CD4-positive, alpha-beta T cell (primary cell): Measurements from ENCODE around the gene BTBD2. TPM values are rescaled to one million over a fixed set of nuclear protein-coding genes. Genes with fewer than 3 reads are reported as not detected.

Experiments used
- ATAC-seq: fragments of 200-7000 bp; cut with Tn5 transposase; one replicate; pipeline ENCODE4 v1.10.0; 2022; ENCODE audit warnings: mild to moderate bottlenecking; ENCODE audit not compliant: poor library complexity
- CTCF ChIA-PET: fragments of 350-600 bp; sonication (Branson Sonifier 250); formaldehyde crosslinking; loops from one replicate; lab custom pipeline; 2021; ENCODE audit warnings: antibody characterized with exemption, inconsistent platforms; lab: Charles Lee
- POLR2A ChIA-PET: fragments of 350-600 bp; sonication (Branson Sonifier 250); formaldehyde crosslinking; loops from one replicate; lab custom pipeline; 2021; ENCODE audit warnings: antibody characterized with exemption, inconsistent platforms; lab: Charles Lee
- DNase-seq, 14 experiments: peaks; one replicate each; pipeline ENCODE4 v3.0.0-alpha.2; 2013 to 2020; ENCODE audit warnings: mixed read lengths in 2 of 14
- H3K27ac ChIP-seq, 2 donors: one replicate each; pipeline versions ENCODE4 v1.5.1 to v1.7.0; 2013; ENCODE audit warnings: low read length in 2 of 2, low read depth in 1 of 2, mild to moderate bottlenecking in 1 of 2
- H3K27me3 ChIP-seq, 2 experiments: 1 replicate in 1 of 2; 2 replicates in 1 of 2; pipeline versions ENCODE4 v1.6.1 to v1.7.0; 2013; ENCODE audit warnings: low read length in 2 of 2, control low read depth in 1 of 2, mild to moderate bottlenecking in 1 of 2, moderate library complexity in 1 of 2; ENCODE audit not compliant: insufficient read depth in 2 of 2, control insufficient read depth in 1 of 2
- H3K36me3 ChIP-seq: one replicate; pipeline ENCODE4 v1.6.1; 2013; ENCODE audit warnings: low read length, control low read depth; ENCODE audit not compliant: insufficient read depth
- H3K4me1 ChIP-seq: one replicate; pipeline ENCODE4 v1.6.1; 2013; ENCODE audit warnings: low read length, control low read depth; ENCODE audit not compliant: insufficient read depth
- H3K4me3 ChIP-seq: one replicate; pipeline ENCODE4 v1.5.1; 2013; ENCODE audit warnings: mild to moderate bottlenecking, low read length, moderate library complexity
- H3K9me3 ChIP-seq, 2 experiments: 1 replicate in 1 of 2; 2 replicates in 1 of 2; pipeline versions ENCODE4 v1.6.1 to v1.7.0; 2013; ENCODE audit warnings: low read length in 2 of 2, mild to moderate bottlenecking in 2 of 2, control low read depth in 1 of 2, moderate library complexity in 1 of 2; ENCODE audit not compliant: control insufficient read depth in 1 of 2, insufficient read depth in 1 of 2
- H3K27ac Mint-ChIP-seq: one replicate; pipeline ENCODE4 v1.8.0; 2020; ENCODE audit warnings: mixed read lengths
- H3K27me3 Mint-ChIP-seq: one replicate; pipeline ENCODE4 v1.8.0; 2021; ENCODE audit warnings: mixed read lengths
- H3K36me3 Mint-ChIP-seq: one replicate; pipeline ENCODE4 v1.8.0; 2021; ENCODE audit warnings: low read depth, mixed read lengths
- H3K4me1 Mint-ChIP-seq: one replicate; pipeline ENCODE4 v1.8.0; 2021; ENCODE audit warnings: low read depth, mixed read lengths
- H3K4me3 Mint-ChIP-seq: one replicate; pipeline ENCODE4 v1.8.0; 2020; ENCODE audit warnings: mild to moderate bottlenecking, mixed read lengths
- H3K9me3 Mint-ChIP-seq: one replicate; pipeline ENCODE4 v1.8.0; 2020; ENCODE audit warnings: mixed read lengths
- CTCF ChIP-seq: fragments of 200-600 bp; IDR thresholded peaks from one replicate; pipeline ENCODE4 v1.8.0; 2022; ENCODE audit warnings: antibody characterized with exemption, mild to moderate bottlenecking
- intact Hi-C, 2 experiments: fragments of 100-400 bp; cut with DNase I in 1 of 2; cut with micrococcal nuclease in 1 of 2; formaldehyde crosslinking; loops; one replicate each; pipeline versions ENCODE4 v1.15.1 to v1.9.0; 2023 to 2025; cut with DNase I, micrococcal nuclease
- total RNA-seq, 174 experiments: library from RNA in 2 of 174; stranded (reverse) in 2 of 174; gene quantifications; one replicate each; pipeline ENCODE4 v1.2.3 and lab custom pipeline; 2021 to 2026

The BTBD2 gene
- total RNA-seq, 2 experiments from 2014 or later, result 44.4 to 44.9 TPM

- intact Hi-C loops, result loop anchor here in 1 of 2 experiments (2.0 kb wide), 1 partner anchor 13 kb away; no protein-coding TSS in a partner anchor
- Mint-ChIP-seq H3K27ac (peak within 1 kb of the TSS; percentile 98), H3K27me3 (peaks cover 5% of the 10 kb centered on the region), H3K4me3 (peak within 1 kb of the TSS; percentile 96), H3K36me3 (peaks cover 35% of the 10 kb centered on the region), H3K9me3 (no peaks in the 10 kb centered on the region), H3K4me1 (peaks cover 32% of the 10 kb centered on the region)
- CTCF ChIA-PET, result interaction anchor here (1.0 to 1.8 kb wide), 3 partner anchors 11 to 289 kb away, joined by 3 to 11 read pairs (median 3); partner anchors contain the start of gene TCF3
- DNase-seq, result peak in 2 of 14 experiments; percentile 12 to 26
- Histone ChIP-seq H3K4me3 (peak within 1 kb of the TSS; percentile 97), H3K36me3 (no peaks in the 10 kb centered on the region), H3K4me1 (peaks cover 52% of the 10 kb centered on the region), H3K27me3 (no peaks in the 10 kb centered on the region), H3K9me3 (no peaks in the 10 kb centered on the region), H3K27ac (peak within 1 kb of the TSS; percentile 97 to 98)
- no peak for TF ChIP-seq CTCF
- ATAC-seq, result peak; percentile 36
- POLR2A ChIA-PET, result interaction anchor here (0.5 to 1.8 kb wide), 8 partner anchors 11 to 298 kb away, joined by 3 to 9 read pairs (median 4); partner anchors contain the start of gene MKNK2
Observed at GRCh38 chr19:1941146-1942077, 74.1 kb downstream of the BTBD2 start, which contains the start of gene CSNK1G2. Gene CSNK1G2, plus strand, starts transcription at chr19:1941172. Its CDS starts 28,601 bp downstream, at chr19:1969773.

DNA sequence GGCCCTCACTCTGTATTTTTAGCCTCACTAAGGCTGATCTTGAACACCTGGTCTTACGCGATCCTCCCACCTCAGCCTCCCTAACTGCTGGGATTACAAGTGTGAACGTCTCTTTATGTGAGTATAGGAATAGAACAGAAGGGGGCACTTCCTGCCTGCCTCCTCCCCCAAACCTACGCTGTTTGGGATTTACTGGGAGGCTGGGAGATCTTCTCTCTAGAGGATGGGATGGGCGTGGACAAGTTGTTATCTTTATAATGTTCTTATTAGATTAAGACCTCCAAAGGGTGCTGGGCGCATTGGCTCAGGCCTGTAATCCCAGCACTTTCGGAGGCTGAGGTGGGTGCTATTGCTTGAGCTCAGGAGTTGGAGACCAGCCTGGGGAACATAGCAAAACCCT lies 77.4 kb downstream of the BTBD2 start:
- ChIA-PET CTCF (no interaction called here), POLR2A (no interaction called here)
- ATAC-seq (no peak), DNase-seq (no peak)
- Mint-ChIP-seq H3K36me3 (peaks cover 25% of the 10 kb centered on the region), H3K27me3 (peaks cover 5% of the 10 kb centered on the region), H3K4me1 (peaks cover 34% of the 10 kb centered on the region), H3K27ac (peak overlapping the region; percentile 77), H3K4me3 (peak overlapping the region; percentile 48), H3K9me3 (no peaks in the 10 kb centered on the region)
- Histone ChIP-seq H3K27me3 (no peaks in the 10 kb centered on the region), H3K9me3 (peaks cover 0 to 8% of the 10 kb centered on the region in 2 experiments), H3K4me1 (peaks cover 22% of the 10 kb centered on the region), H3K4me3 (no peak overlapping the region), H3K36me3 (no peaks in the 10 kb centered on the region), H3K27ac (no peak overlapping the region)
- intact Hi-C loops, result no loop called here
- no peak for TF ChIP-seq CTCF

- no peak overlapping the region for H3K4me3 Mint-ChIP-seq
Observed at GRCh38 chr19:1936916-1937610, 78.5 kb downstream of the BTBD2 start.

More at GRCh38 chr19:1936916-1937610, 78.5 kb downstream of the BTBD2 start:
- H3K27me3 Mint-ChIP-seq, result peaks cover 5% of the 10 kb centered on the region
- TF ChIP-seq CTCF, result no peak
- H3K27ac Mint-ChIP-seq, result peak overlapping the region; percentile 77
- Histone ChIP-seq H3K4me3 (no peak overlapping the region), H3K9me3 (peaks cover 0 to 14% of the 10 kb centered on the region in 2 experiments), H3K27me3 (no peaks in the 10 kb centered on the region), H3K27ac (no peak overlapping the region), H3K4me1 (peaks cover 13% of the 10 kb centered on the region), H3K36me3 (no peaks in the 10 kb centered on the region)
- CTCF ChIA-PET, result no interaction called here
- H3K9me3 Mint-ChIP-seq, result no peaks in the 10 kb centered on the region
- ATAC-seq (no peak), DNase-seq (no peak)
- peaks cover 15% of the 10 kb centered on the region for H3K36me3 Mint-ChIP-seq
- intact Hi-C loops, result no loop called here
- H3K4me1 Mint-ChIP-seq, result peaks cover 28% of the 10 kb centered on the region
- POLR2A ChIA-PET, result no interaction called here
